ENCODE data around the gene SLC39A12. TPM values are rescaled to one million over a fixed set of nuclear protein-coding genes. Genes with fewer than 3 reads are reported as not detected.
A peak's percentile ranks its signal among the peaks of the same experiment; 100 is the strongest.

The SLC39A12 gene
- total and polyA plus RNA-seq, 2 experiments from 2014 or later: 0.18 to 0.29 TPM

GRCh38 chr10:18021725-18022480 is 70.2 kb downstream of the SLC39A12 start:
- Histone ChIP-seq H3K27me3 (no peaks in the 10 kb centered on the region), H3K4me1 (ENCODE audit: low read depth) (no peaks in the 10 kb centered on the region), H3K4me3 (no peak overlapping the region), H3K27ac (no peak overlapping the region), H3K9me3 (ENCODE audit: low read depth) (no peaks in the 10 kb centered on the region), H3K36me3 (no peaks in the 10 kb centered on the region)
- no peak for TF ChIP-seq CTCF (IDR thresholded peaks at IDR 0.05; ENCODE audit: low read depth, low read length)
- DNase-seq (ENCODE audit: low read depth in 1 of 2, low spot score in 1 of 2): no peak

- no peaks in the 10 kb centered on the region for H3K9me3 ChIP-seq (ENCODE audit: low read depth)
- H3K27ac ChIP-seq: no peak overlapping the region
- H3K4me3 ChIP-seq: no peak overlapping the region
- no peak for DNase-seq (ENCODE audit: low read depth in 1 of 2, low spot score in 1 of 2)
- peaks cover 16% of the 10 kb centered on the region for H3K4me1 ChIP-seq (ENCODE audit: low read depth)
- H3K36me3 ChIP-seq: no peaks in the 10 kb centered on the region
- TF ChIP-seq CTCF (IDR thresholded peaks at IDR 0.05; ENCODE audit: low read depth, low read length): no peak
- H3K27me3 ChIP-seq: no peaks in the 10 kb centered on the region
These were observed 91.7 kb downstream of the SLC39A12 start for GRCh38 chr10:18043148-18044006.

- H3K36me3 ChIP-seq: no peaks in the 10 kb centered on the region
- H3K4me3 ChIP-seq: no peak overlapping the region
- no peaks in the 10 kb centered on the region for H3K9me3 ChIP-seq (ENCODE audit: low read depth)
- no peak overlapping the region for H3K27ac ChIP-seq
- peak in 1 of 2 donors; percentile 11 for DNase-seq (ENCODE audit: low read depth in 1 of 2, low spot score in 1 of 2)
- peaks cover 19% of the 10 kb centered on the region for H3K4me1 ChIP-seq (ENCODE audit: low read depth)
- no peak for TF ChIP-seq CTCF (IDR thresholded peaks at IDR 0.05; ENCODE audit: low read depth, low read length)
- no peaks in the 10 kb centered on the region for H3K27me3 ChIP-seq
These were observed 93.4 kb downstream of the SLC39A12 start for GRCh38 chr10:18044976-18045720.

GRCh38 chr10:18056583-18056982 is 104.9 kb downstream of the SLC39A12 start:
- no peaks in the 10 kb centered on the region for H3K27me3 ChIP-seq
- TF ChIP-seq CTCF (IDR thresholded peaks at IDR 0.05; ENCODE audit: low read depth, low read length): no peak
- no peaks in the 10 kb centered on the region for H3K9me3 ChIP-seq (ENCODE audit: low read depth)
- no peaks in the 10 kb centered on the region for H3K36me3 ChIP-seq
- H3K27ac ChIP-seq: no peak overlapping the region
- no peak overlapping the region for H3K4me3 ChIP-seq
- H3K4me1 ChIP-seq (ENCODE audit: low read depth): peaks cover 12% of the 10 kb centered on the region
- no peak for DNase-seq (ENCODE audit: low read depth in 1 of 2, low spot score in 1 of 2)

- no peak for TF ChIP-seq CTCF (IDR thresholded peaks at IDR 0.05; ENCODE audit: low read depth, low read length)
- DNase-seq (ENCODE audit: low read depth in 1 of 2, low spot score in 1 of 2): peak; percentile 58 to 91
- Histone ChIP-seq H3K27ac (peak overlapping the region; percentile 84), H3K4me3 (no peak overlapping the region), H3K36me3 (no peaks in the 10 kb centered on the region), H3K4me1 (ENCODE audit: low read depth) (peaks cover 12% of the 10 kb centered on the region), H3K9me3 (ENCODE audit: low read depth) (no peaks in the 10 kb centered on the region), H3K27me3 (no peaks in the 10 kb centered on the region)
These were observed 108.3 kb downstream of the SLC39A12 start for GRCh38 chr10:18059826-18060559.
